Vagina (tissue), 2 donors: ENCODE data around the gene ERP29. TPM values are rescaled to one million over a fixed set of nuclear protein-coding genes. Genes with fewer than 3 reads are reported as not detected.
"Not testable (repeated sequence)": the region's sequence is repeated elsewhere in the genome, so short reads cannot be mapped to it uniquely, and the experiment has no call there.

Experiments used
- DNase-seq, 2 donors: peaks; one replicate each; pipeline ENCODE4 v3.0.0-alpha.2; 2017; ENCODE audit errors: extremely low spot score in 2 of 2
- H3K27ac ChIP-seq: fragments of 200-600 bp; sonication (generic); one replicate; pipeline ENCODE4 v1.5.1; 2019
- H3K27me3 ChIP-seq: fragments of 200-600 bp; sonication (generic); one replicate; pipeline ENCODE4 v1.5.1; 2019
- H3K36me3 ChIP-seq, 2 donors: fragments of 200-600 bp; sonication (generic); one replicate each; pipeline ENCODE4 v1.5.1; 2017 to 2019
- H3K4me1 ChIP-seq: fragments of 200-600 bp; sonication (generic); one replicate; pipeline ENCODE4 v1.5.1; 2019
- H3K4me3 ChIP-seq, 2 donors: fragments of 200-600 bp; sonication (generic); 1 replicate in 1 of 2; 2 replicates in 1 of 2; pipeline ENCODE4 v1.5.1; 2016 to 2019
- H3K9me3 ChIP-seq: fragments of 200-600 bp; sonication (generic); one replicate; pipeline ENCODE4 v1.5.1; 2019
- CTCF ChIP-seq, 3 experiments: fragments of 450-650 bp in 2 of 3; fragments of 200-600 bp in 1 of 3; sonication (generic) in 1 of 3; IDR thresholded peaks; one replicate each; pipeline ENCODE4 v1.5.1; 2017 to 2019; ENCODE audit warnings: antibody characterized with exemption in 3 of 3, mild to moderate bottlenecking in 2 of 3, moderate library complexity in 2 of 3
- POLR2A ChIP-seq, 2 donors: fragments of 450-650 bp; IDR thresholded peaks; one replicate each; pipeline ENCODE4 v1.6.1; 2017; ENCODE audit warnings: antibody characterized with exemption in 2 of 2, mild to moderate bottlenecking in 2 of 2, moderate library complexity in 2 of 2
- POLR2AphosphoS5 ChIP-seq, 2 donors: sonication (generic); formaldehyde crosslinking; IDR thresholded peaks; one replicate each; pipeline ENCODE4 v1.9.0; 2017; ENCODE audit warnings: antibody characterized with exemption in 2 of 2, mild to moderate bottlenecking in 2 of 2, low read depth in 1 of 2; ENCODE audit not compliant: insufficient read depth in 1 of 2
- intact Hi-C: fragments of 100-400 bp; cut with DNase I; formaldehyde crosslinking; loops from one replicate; pipeline ENCODE4 v1.15.1; 2023
- total RNA-seq: library from RNA; depleted of rRNA; stranded (reverse); fragments of >200 nt; gene quantifications from one replicate; pipeline ENCODE4 v1.2.3, GENCODE V29; 2016

The ERP29 gene
- total RNA-seq, 1 donor from 2014 or later = 26.5 TPM

- no peaks in the 10 kb centered on the region for H3K9me3 ChIP-seq
- no peaks in the 10 kb centered on the region for H3K27me3 ChIP-seq
- DNase-seq = no peak
- no peak overlapping the region for H3K27ac ChIP-seq
- intact Hi-C loops = no loop called here
- H3K4me3 ChIP-seq = no peak overlapping the region
- no peaks in the 10 kb centered on the region for H3K4me1 ChIP-seq
- TF ChIP-seq CTCF (IDR thresholded peaks at IDR 0.05) (no peak), POLR2A (IDR thresholded peaks at IDR 0.05) (no peak), POLR2AphosphoS5 (IDR thresholded peaks at IDR 0.05; ENCODE audit: insufficient read depth in 1 of 2, low read depth in 1 of 2) (no peak)
- H3K36me3 ChIP-seq = no peaks in the 10 kb centered on the region
These were observed 21.7 kb upstream of the ERP29 start for GRCh38 chr12:111991535-111991934.

GRCh38 chr12:111991946-111992345 is 21.3 kb upstream of the ERP29 start:
- no peaks in the 10 kb centered on the region for H3K27me3 ChIP-seq
- no peaks in the 10 kb centered on the region for H3K4me1 ChIP-seq
- H3K36me3 ChIP-seq = no peaks in the 10 kb centered on the region
- intact Hi-C loops = no loop called here
- DNase-seq = no peak
- no peak overlapping the region for H3K27ac ChIP-seq
- TF ChIP-seq POLR2AphosphoS5 (IDR thresholded peaks at IDR 0.05; ENCODE audit: insufficient read depth in 1 of 2, low read depth in 1 of 2) = no peak
- TF ChIP-seq CTCF (IDR thresholded peaks at IDR 0.05) = no peak
- TF ChIP-seq POLR2A (IDR thresholded peaks at IDR 0.05) = no peak
- H3K9me3 ChIP-seq = no peaks in the 10 kb centered on the region
- no peak overlapping the region for H3K4me3 ChIP-seq

- no peak for DNase-seq
- H3K4me1 ChIP-seq = no peaks in the 10 kb centered on the region
- H3K27me3 ChIP-seq = no peaks in the 10 kb centered on the region
- no peaks in the 10 kb centered on the region for H3K36me3 ChIP-seq
- intact Hi-C loops = no loop called here
- H3K9me3 ChIP-seq = no peaks in the 10 kb centered on the region
- TF ChIP-seq POLR2AphosphoS5 (IDR thresholded peaks at IDR 0.05; ENCODE audit: insufficient read depth in 1 of 2, low read depth in 1 of 2) (no peak), POLR2A (IDR thresholded peaks at IDR 0.05) (no peak), CTCF (IDR thresholded peaks at IDR 0.05) (no peak)
- H3K4me3 ChIP-seq = no peak overlapping the region
- H3K27ac ChIP-seq = no peak overlapping the region
These were observed 20.8 kb upstream of the ERP29 start for GRCh38 chr12:111992464-111992863.

- Histone ChIP-seq H3K27me3 (no peaks in the 10 kb centered on the region), H3K36me3 (no peaks in the 10 kb centered on the region), H3K27ac (no peak overlapping the region), H3K4me1 (no peaks in the 10 kb centered on the region), H3K4me3 (peak overlapping the region; percentile 25 to 27), H3K9me3 (no peaks in the 10 kb centered on the region)
- TF ChIP-seq CTCF (IDR thresholded peaks at IDR 0.05) = no peak
- no peak for TF ChIP-seq POLR2AphosphoS5 (IDR thresholded peaks at IDR 0.05; ENCODE audit: insufficient read depth in 1 of 2, low read depth in 1 of 2)
- TF ChIP-seq POLR2A (IDR thresholded peaks at IDR 0.05) = no peak
- DNase-seq = no peak
- intact Hi-C loops = no loop called here
These were observed 19.7 kb upstream of the ERP29 start for GRCh38 chr12:111993292-111994150.

GRCh38 chr12:111994211-111995111 is 18.8 kb upstream of the ERP29 start:
- H3K27me3 ChIP-seq, H3K36me3 ChIP-seq, intact Hi-C loops, H3K4me1 ChIP-seq, H3K9me3 ChIP-seq, H3K27ac ChIP-seq, DNase-seq: not testable (repeated sequence)
- H3K4me3 ChIP-seq = peak overlapping the region; percentile 25 to 27
